Endothelial cell of umbilical vein (primary cell): ENCODE data around the gene DAB1. TPM values are rescaled to one million over a fixed set of nuclear protein-coding genes. Genes with fewer than 3 reads are reported as not detected.

Experiments used
- BruUV-seq: library from RNA; stranded (reverse); fragments of 400-500 nt; replicated peaks from 2 replicates; lab custom pipeline; 2021; lab: Mats Ljungman, UMichigan
- CTCF ChIA-PET: fragments of 300-600, 350-600 bp; sonication (Branson Sonifier 250); formaldehyde crosslinking; loops from one replicate; lab custom pipeline; 2021; ENCODE audit warnings: antibody characterized with exemption, inconsistent platforms; lab: Charles Lee
- POLR2A ChIA-PET: fragments of 300-600, 350-600 bp; sonication (Branson Sonifier 250); formaldehyde crosslinking; loops from one replicate; lab custom pipeline; 2021; ENCODE audit warnings: antibody characterized with exemption, inconsistent platforms; lab: Charles Lee
- DNase-seq: peaks from one replicate; pipeline ENCODE4 v3.0.0-alpha.2; 2011; ENCODE audit warnings: low read depth, low spot score
- FAIRE-seq: peaks from 2 replicates; lab custom pipeline; 2011; peaks lifted over from hg19 to GRCh38; lab: Jason Lieb, UNC
- H2AFZ ChIP-seq: 2 replicates; pipeline ENCODE4 v1.6.0; 2012; ENCODE audit warnings: low read depth, low read length, control low read depth, inconsistent platforms
- H3K27ac ChIP-seq: 2 replicates; pipeline ENCODE4 v1.5.1; 2011; ENCODE audit warnings: low read depth, mild to moderate bottlenecking, control low read depth, low read length, moderate library complexity; ENCODE audit not compliant: insufficient read depth
- H3K27me3 ChIP-seq, 2 experiments: 2 replicates each; pipeline versions ENCODE4 v1.6.0 to v1.6.1; 2011; ENCODE audit warnings: low read length in 2 of 2, mixed read lengths in 1 of 2; ENCODE audit not compliant: control insufficient read depth in 2 of 2, insufficient read depth in 2 of 2
- H3K36me3 ChIP-seq, 2 experiments: 2 replicates in 1 of 2; 3 replicates in 1 of 2; pipeline ENCODE4 v1.5.1; 2011; ENCODE audit warnings: low read length in 2 of 2, mild to moderate bottlenecking in 1 of 2, moderate library complexity in 1 of 2; ENCODE audit not compliant: control insufficient read depth in 2 of 2, insufficient read depth in 2 of 2; ENCODE audit errors: extremely low read depth in 1 of 2
- H3K4me1 ChIP-seq: 3 replicates; pipeline ENCODE4 v1.5.1; 2011; ENCODE audit warnings: mild to moderate bottlenecking, low read length; ENCODE audit not compliant: control insufficient read depth, insufficient read depth; ENCODE audit errors: extremely low read depth
- H3K4me2 ChIP-seq: 2 replicates; pipeline ENCODE4 v1.6.1; 2011; ENCODE audit warnings: low read length, control low read depth, mixed read lengths; ENCODE audit not compliant: insufficient read depth
- H3K4me3 ChIP-seq, 3 experiments: fragments of 200-600 bp in 1 of 3; sonication (generic), shearing (Covaris generic) in 1 of 3; replicated peaks in 1 of 3; 2 replicates each; pipeline ENCODE4 v1.5.1; 2011 to 2016; ENCODE audit warnings: control low read depth in 3 of 3, low read length in 3 of 3, mild to moderate bottlenecking in 2 of 3, inconsistent platforms in 1 of 3, low read depth in 1 of 3, moderate library complexity in 1 of 3; ENCODE audit not compliant: insufficient read depth in 1 of 3
- H3K79me2 ChIP-seq: 2 replicates; pipeline ENCODE4 v1.6.0; 2012; ENCODE audit warnings: low read length, inconsistent platforms; ENCODE audit not compliant: control insufficient read depth, insufficient read depth
- H3K9ac ChIP-seq: replicated peaks from 2 replicates; pipeline ENCODE3; 2011; ENCODE audit warnings: low read length, control low read depth; ENCODE audit not compliant: insufficient read depth; ENCODE audit errors: extremely low read depth
- H3K9me1 ChIP-seq: replicated peaks from 3 replicates; pipeline ENCODE4 v1.6.0; 2011; ENCODE audit warnings: mild to moderate bottlenecking, low read length; ENCODE audit not compliant: control insufficient read depth, insufficient read depth; ENCODE audit errors: extremely low read depth
- H3K9me3 ChIP-seq: replicated peaks from 2 replicates; pipeline ENCODE4 v1.5.1; 2012; ENCODE audit warnings: low read length, inconsistent platforms; ENCODE audit not compliant: control insufficient read depth, insufficient read depth
- H4K20me1 ChIP-seq: replicated peaks from 2 replicates; pipeline ENCODE3; 2011; ENCODE audit warnings: mild to moderate bottlenecking, low read length; ENCODE audit not compliant: control insufficient read depth, insufficient read depth; ENCODE audit errors: extremely low read depth
- CTCF ChIP-seq, 2 donors: IDR thresholded peaks; 1 replicate in 1 of 2; 2 replicates in 1 of 2; pipeline ENCODE4 v1.5.1; 2011; ENCODE audit warnings: low read length in 2 of 2, mild to moderate bottlenecking in 2 of 2, moderate library complexity in 2 of 2, control low read depth in 1 of 2, inconsistent platforms in 1 of 2, low read depth in 1 of 2; ENCODE audit not compliant: insufficient read depth in 1 of 2; ENCODE audit errors: extremely low read depth in 1 of 2
- EZH2 ChIP-seq: IDR thresholded peaks from 2 replicates; pipeline ENCODE4 v1.6.1; 2012; ENCODE audit warnings: borderline replicate concordance, low read depth, mild to moderate bottlenecking, moderate library complexity, low read length, inconsistent platforms; ENCODE audit not compliant: severe bottlenecking
- FOS ChIP-seq: IDR thresholded peaks from 2 replicates; pipeline ENCODE4 v1.6.1; 2011; ENCODE audit warnings: mild to moderate bottlenecking, low read length, moderate library complexity, borderline replicate concordance; ENCODE audit not compliant: insufficient read depth
- GATA2 ChIP-seq: IDR thresholded peaks from 2 replicates; pipeline ENCODE4 v1.7.0; 2011; ENCODE audit warnings: low read depth, mild to moderate bottlenecking, moderate library complexity, mixed read lengths, low read length; ENCODE audit not compliant: insufficient read length, insufficient read depth
- JUN ChIP-seq: IDR thresholded peaks from 2 replicates; pipeline ENCODE4 v1.6.1; 2011; ENCODE audit warnings: borderline replicate concordance, low read depth; ENCODE audit not compliant: insufficient read length, insufficient read depth
- MAX ChIP-seq: IDR thresholded peaks from 2 replicates; pipeline ENCODE4 v1.6.1; 2011; ENCODE audit not compliant: insufficient read depth, insufficient read length
- MYC ChIP-seq: IDR thresholded peaks from one replicate; pipeline ENCODE4 v1.6.1; 2011; ENCODE audit warnings: mild to moderate bottlenecking, low read depth, low read length
- POLR2A ChIP-seq: IDR thresholded peaks from 2 replicates; pipeline ENCODE4 v1.6.1; 2012; ENCODE audit warnings: low read depth, mild to moderate bottlenecking, control low read depth, low read length
- POLR2AphosphoS5 ChIP-seq: IDR thresholded peaks from 2 replicates; pipeline ENCODE4 v1.6.1; 2012; ENCODE audit warnings: low read depth, mild to moderate bottlenecking, control low read depth, low read length, moderate library complexity; ENCODE audit not compliant: insufficient read depth
- dilution Hi-C: fragments of 300-500 bp; cut with MboI; formaldehyde crosslinking; loops from one replicate; pipeline ENCODE4 v1.15.0; 2019; ENCODE audit warnings: low sequenced_read_pairs; ENCODE audit not compliant: extremely low pct_ligation_motif_present
- intact Hi-C: fragments of 100-400 bp; cut with micrococcal nuclease; formaldehyde crosslinking; loops from one replicate; pipeline ENCODE4 v1.10.0; 2022
- polyA plus RNA-seq, 4 experiments: library from polyadenylated mRNA; depleted of rRNA in 3 of 4; stranded (reverse) in 3 of 4; unstranded in 1 of 4; fragments of >200 nt; gene quantifications; 2 replicates each; pipeline versions ENCODE4 v1.2.1 to v1.2.3, GENCODE V29; 2011 to 2012; ENCODE audit warnings: missing spikeins in 1 of 4
- total RNA-seq: library from RNA; stranded (reverse); gene quantifications from 2 replicates; pipeline ENCODE4 v1.2.3, GENCODE V29; 2021

The DAB1 gene
- total and polyA plus RNA-seq, 2 donors (not counting 3 experiments of a cell fraction or from before 2014, with no cell fraction given), result not detected

DNA sequence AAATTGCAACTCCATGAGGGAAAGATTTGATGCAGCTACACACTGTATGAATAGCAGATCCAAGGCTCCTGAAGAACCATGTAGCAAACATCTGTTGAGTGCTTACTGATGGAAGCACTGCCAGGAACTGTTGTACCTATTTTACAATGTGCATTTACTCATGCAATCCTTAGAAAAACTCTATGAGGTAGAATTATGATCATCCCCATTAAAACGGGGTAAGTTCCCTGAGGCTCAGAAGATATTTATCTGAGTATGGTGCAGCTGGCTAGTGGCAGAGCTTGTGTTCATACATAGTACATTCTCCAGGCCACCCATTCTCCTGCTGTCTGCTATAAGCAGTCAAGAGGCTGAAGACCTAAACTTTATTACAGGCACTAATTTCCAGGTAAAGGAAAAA is 403.6 kb downstream of the DAB1 start:
- dilution Hi-C loops, result no loop called here
- H3K27ac ChIP-seq, result no peak overlapping the region
- ChIA-PET CTCF (no interaction called here), POLR2A (no interaction called here)
- no peak overlapping the region for H3K9ac ChIP-seq
- no peak for DNase-seq
- H3K4me1 ChIP-seq, result no peaks in the 10 kb centered on the region
- no peaks in the 10 kb centered on the region for H3K36me3 ChIP-seq
- BruUV-seq, result no TSS peak
- intact Hi-C loops, result no loop called here
- H3K79me2 ChIP-seq, result no peaks in the 10 kb centered on the region
- no peaks in the 10 kb centered on the region for H3K9me3 ChIP-seq
- H3K9me1 ChIP-seq, result no peaks in the 10 kb centered on the region
- no peaks in the 10 kb centered on the region for H4K20me1 ChIP-seq
- no peak overlapping the region for H2AFZ ChIP-seq
- no peak overlapping the region for H3K4me3 ChIP-seq
- H3K4me2 ChIP-seq, result no peak overlapping the region
- TF ChIP-seq MYC (no peak), GATA2 (no peak), FOS (no peak), POLR2A (no peak), JUN (no peak), CTCF (IDR thresholded peaks at IDR 0.05; ENCODE audit: extremely low read depth in 1 of 2, insufficient read depth in 1 of 2, low read depth in 1 of 2, low read length in 2 of 2) (no peak), EZH2 (no peak), POLR2AphosphoS5 (no peak), MAX (no peak)
- H3K27me3 ChIP-seq, result no peaks in the 10 kb centered on the region
- FAIRE-seq, result no peak
